Breast epithelium (tissue), 4 donors: ENCODE measurements around the gene PDK2. TPM values are rescaled to one million over a fixed set of nuclear protein-coding genes. Genes with fewer than 3 reads are reported as not detected.

ENCODE experiments used
- DNase-seq, 2 donors: peaks; one replicate each; pipeline ENCODE4 v3.0.0-alpha.2; 2019; ENCODE audit warnings: low spot score in 2 of 2
- H3K27ac ChIP-seq, 2 donors: fragments of 200-600 bp; sonication (generic) in 1 of 2; one replicate each; pipeline ENCODE4 v1.5.1; 2016 to 2019; ENCODE audit warnings: mild to moderate bottlenecking in 1 of 2
- H3K27me3 ChIP-seq, 2 donors: fragments of 200-600 bp; sonication (generic) in 1 of 2; one replicate each; pipeline versions ENCODE4 v1.5.1 to v1.6.0; 2017 to 2019; ENCODE audit warnings: control low read depth in 1 of 2, mild to moderate bottlenecking in 1 of 2
- H3K36me3 ChIP-seq: fragments of 200-600 bp; one replicate; pipeline ENCODE4 v1.5.1; 2019
- H3K4me1 ChIP-seq, 2 donors: fragments of 200-600 bp; sonication (generic); one replicate each; pipeline ENCODE4 v1.5.1; 2016 to 2019; ENCODE audit warnings: control low read depth in 1 of 2
- H3K4me3 ChIP-seq, 3 donors: fragments of 200-600 bp; sonication (generic); 1 replicate in 2 of 3; 2 replicates in 1 of 3; pipeline ENCODE4 v1.5.1; 2016 to 2019; ENCODE audit warnings: mild to moderate bottlenecking in 3 of 3, moderate library complexity in 2 of 3
- H3K9me3 ChIP-seq, 2 donors: fragments of 200-600 bp; sonication (generic) in 1 of 2; one replicate each; pipeline ENCODE4 v1.5.1; 2016 to 2019; ENCODE audit warnings: control low read depth in 1 of 2
- CTCF ChIP-seq, 3 donors: fragments of 450-650 bp; IDR thresholded peaks; one replicate each; pipeline ENCODE4 v1.5.1; 2016 to 2017; ENCODE audit warnings: antibody characterized with exemption in 3 of 3, mild to moderate bottlenecking in 3 of 3, moderate library complexity in 3 of 3
- POLR2A ChIP-seq: fragments of 450-650 bp; IDR thresholded peaks from one replicate; pipeline ENCODE4 v1.6.1; 2016; ENCODE audit warnings: antibody characterized with exemption, mild to moderate bottlenecking, moderate library complexity
- POLR2AphosphoS5 ChIP-seq, 3 donors: sonication (generic); formaldehyde crosslinking; IDR thresholded peaks; one replicate each; pipeline ENCODE4 v1.6.1; 2017; ENCODE audit warnings: antibody characterized with exemption in 3 of 3
- intact Hi-C: fragments of 100-400 bp; cut with DNase I; formaldehyde crosslinking; loops from one replicate; pipeline ENCODE4 v1.15.1; 2023; ENCODE audit warnings: low total_unique reads
- total RNA-seq, 3 donors: library from RNA; depleted of rRNA; stranded (reverse); fragments of >200 nt; gene quantifications; one replicate each; pipeline ENCODE4 v1.1.0, GENCODE V29; 2016

The PDK2 gene
- total RNA-seq, 3 donors from 2014 or later = 28.2 to 53.4 (median 30.5) TPM

GRCh38 chr17:50055426-50056216 lies 39.5 kb upstream of the PDK2 start, which contains the start of gene ITGA3:
TSS of gene ITGA3 (plus strand) at chr17:50056110. CDS start at chr17:50056440, 330 bp downstream.
- intact Hi-C loops = no loop called here

GRCh38 chr17:50056217-50056960 lies 38.8 kb upstream of the PDK2 start:
- DNase-seq = peak; percentile 69 to 79
- intact Hi-C loops = no loop called here
- TF ChIP-seq POLR2A (no peak), CTCF (IDR thresholded peaks at IDR 0.05) (peak in 2 of 3 donors; percentile 36 to 49), POLR2AphosphoS5 (IDR thresholded peaks at IDR 0.05) (peak in 2 of 3 donors; percentile 0 to 15)
- H3K27me3 ChIP-seq = no peaks in the 10 kb centered on the region
- no peaks in the 10 kb centered on the region for H3K9me3 ChIP-seq
- H3K36me3 ChIP-seq = no peaks in the 10 kb centered on the region
- H3K4me3 ChIP-seq = peak overlapping the region; percentile 59 to 94 (median 88)
- peak overlapping the region; percentile 96 to 99 for H3K27ac ChIP-seq
- peaks cover 7 to 20% of the 10 kb centered on the region in 2 donors for H3K4me1 ChIP-seq

More at GRCh38 chr17:50055426-50056216, 39.5 kb upstream of the PDK2 start, which contains the start of gene ITGA3:
- H3K9me3 ChIP-seq = no peaks in the 10 kb centered on the region
- peak within 1 kb of the TSS; percentile 96 to 99 for H3K27ac ChIP-seq
- DNase-seq = peak; percentile 76 to 84
- TF ChIP-seq POLR2A (no peak), POLR2AphosphoS5 (IDR thresholded peaks at IDR 0.05) (peak in 1 of 3 donors; percentile 41)
- peaks cover 11 to 13% of the 10 kb centered on the region in 2 donors for H3K4me1 ChIP-seq
- no peaks in the 10 kb centered on the region for H3K36me3 ChIP-seq
- peak within 1 kb of the TSS; percentile 59 to 94 (median 88) for H3K4me3 ChIP-seq
- no peaks in the 10 kb centered on the region for H3K27me3 ChIP-seq

- Histone ChIP-seq H3K9me3 (no peaks in the 10 kb centered on the region), H3K27me3 (no peaks in the 10 kb centered on the region), H3K36me3 (no peaks in the 10 kb centered on the region), H3K4me1 (peaks cover 7 to 22% of the 10 kb centered on the region in 2 donors), H3K27ac (peak overlapping the region; percentile 96 to 99), H3K4me3 (peak overlapping the region; percentile 59 to 94 (median 88))
- DNase-seq = no peak
- TF ChIP-seq POLR2AphosphoS5 (IDR thresholded peaks at IDR 0.05) (no peak), CTCF (IDR thresholded peaks at IDR 0.05) (no peak), POLR2A (no peak)
- intact Hi-C loops = no loop called here
These were observed 38.2 kb upstream of the PDK2 start for GRCh38 chr17:50056961-50057330.

- DNase-seq = no peak
These were observed 37.6 kb upstream of the PDK2 start for GRCh38 chr17:50057521-50057991.

More at GRCh38 chr17:50057521-50057991, 37.6 kb upstream of the PDK2 start:
- H3K27ac ChIP-seq = peak overlapping the region; percentile 96 to 99
- H3K4me1 ChIP-seq = peaks cover 7 to 22% of the 10 kb centered on the region in 2 donors
- no peaks in the 10 kb centered on the region for H3K36me3 ChIP-seq
- H3K9me3 ChIP-seq = no peaks in the 10 kb centered on the region
- no peak for TF ChIP-seq CTCF (IDR thresholded peaks at IDR 0.05)
- no peak for TF ChIP-seq POLR2A
- TF ChIP-seq POLR2AphosphoS5 (IDR thresholded peaks at IDR 0.05) = no peak
- H3K27me3 ChIP-seq = no peaks in the 10 kb centered on the region
- intact Hi-C loops = no loop called here
- H3K4me3 ChIP-seq = peak overlapping the region in 2 of 3 donors; percentile 88 to 94
